BJ (cell line): ENCODE measurements around the gene OR4D11. TPM values are rescaled to one million over a fixed set of nuclear protein-coding genes. Genes with fewer than 3 reads are reported as not detected.
"Not testable (repeated sequence)": the region's sequence is repeated elsewhere in the genome, so short reads cannot be mapped to it uniquely, and the experiment has no call there.

Experiments
- CTCF ChIA-PET: fragments of 350-600 bp; formaldehyde crosslinking; extraction: SDS; loops from one replicate; lab custom pipeline; 2021; ENCODE audit warnings: antibody characterized with exemption, inconsistent platforms; lab: Yijun Ruan, JAX
- POLR2A ChIA-PET: fragments of 300-600 bp; sonication (Branson Sonifier 250); formaldehyde crosslinking; extraction: SDS; loops from one replicate; lab custom pipeline; 2021; ENCODE audit warnings: antibody characterized with exemption; lab: Charles Lee
- DNase-seq: peaks from one replicate; pipeline ENCODE4 v3.0.0-alpha.2; 2011; ENCODE audit warnings: low read depth
- H3K27me3 ChIP-seq: 2 replicates; pipeline ENCODE4 v1.6.0; 2011; ENCODE audit warnings: low read length; ENCODE audit not compliant: control insufficient read depth, insufficient read depth
- H3K36me3 ChIP-seq: 2 replicates; pipeline ENCODE4 v1.5.1; 2011; ENCODE audit warnings: low read length; ENCODE audit not compliant: control insufficient read depth, insufficient read depth
- H3K4me3 ChIP-seq: 2 replicates; pipeline ENCODE4 v1.5.1; 2011; ENCODE audit warnings: low read depth, mild to moderate bottlenecking, control low read depth, low read length
- CTCF ChIP-seq: IDR thresholded peaks from 2 replicates; pipeline ENCODE4 v1.5.1; 2011; ENCODE audit warnings: low read depth, mild to moderate bottlenecking, control low read depth, inconsistent platforms, low read length, moderate library complexity; ENCODE audit not compliant: insufficient read depth
- polyA plus RNA-seq: library from polyadenylated mRNA; depleted of rRNA; stranded (reverse); fragments of >200 nt; gene quantifications from 2 replicates; pipeline ENCODE4 v1.2.3, GENCODE V29; 2011

The OR4D11 gene
- polyA plus RNA-seq, 1 experiment, result not detected

- Histone ChIP-seq H3K4me3 (no peak overlapping the region), H3K27me3 (no peaks in the 10 kb centered on the region), H3K36me3 (no peaks in the 10 kb centered on the region)
- POLR2A ChIA-PET, result no interaction called here
- no peak for DNase-seq
- TF ChIP-seq CTCF, result no peak
- CTCF ChIA-PET, result no interaction called here
Measured at GRCh38 chr11:59511675-59512074, 8.3 kb downstream of the OR4D11 start.

- H3K4me3 ChIP-seq, DNase-seq, CTCF ChIA-PET, H3K27me3 ChIP-seq, H3K36me3 ChIP-seq, POLR2A ChIA-PET: not testable (repeated sequence)
Measured at GRCh38 chr11:59520139-59520538, 16.8 kb downstream of the OR4D11 start.

GRCh38 chr11:59520741-59521140 lies 17.4 kb downstream of the OR4D11 start:
- Histone ChIP-seq H3K4me3 (no peak overlapping the region), H3K27me3 (0 out of 2 replicates have a peak, but pooled peaks cover 1% of the 10 kb centered on the region), H3K36me3 (no peaks in the 10 kb centered on the region)
- CTCF ChIA-PET, result interaction anchor here (0.7 kb wide), 1 partner anchor 1399 kb away, joined by 3 read pairs; no protein-coding TSS in a partner anchor
- POLR2A ChIA-PET, result no interaction called here
- no peak for DNase-seq
- no peak for TF ChIP-seq CTCF

GRCh38 chr11:59523541-59523940 lies 20.2 kb downstream of the OR4D11 start:
- H3K36me3 ChIP-seq, result no peaks in the 10 kb centered on the region
- ChIA-PET POLR2A (no interaction called here), CTCF (no interaction called here)
- TF ChIP-seq CTCF, result no peak
- no peak overlapping the region for H3K4me3 ChIP-seq
- no peak for DNase-seq
- H3K27me3 ChIP-seq, result 0 out of 2 replicates have a peak, but pooled peaks cover under 1% of the 10 kb centered on the region

- TF ChIP-seq CTCF, result no peak
- Histone ChIP-seq H3K36me3 (no peaks in the 10 kb centered on the region), H3K27me3 (peaks cover 4% of the 10 kb centered on the region; the same call in 1 of the 2 replicates), H3K4me3 (no peak overlapping the region)
- CTCF ChIA-PET, result interaction anchor here (1.7 to 2.0 kb wide), 2 partner anchors 9 to 16 kb away, joined by 3 to 13 read pairs; no protein-coding TSS in a partner anchor
- DNase-seq, result no peak
- POLR2A ChIA-PET, result interaction anchor here (0.6 kb wide), 1 partner anchor 13 kb away, joined by 3 read pairs; no protein-coding TSS in a partner anchor
Measured at GRCh38 chr11:59528711-59529110, 25.3 kb downstream of the OR4D11 start.

GRCh38 chr11:59532620-59533019 lies 29.2 kb downstream of the OR4D11 start:
- no peak for DNase-seq
- POLR2A ChIA-PET, result no interaction called here
- no peak for TF ChIP-seq CTCF
- H3K4me3 ChIP-seq, result no peak overlapping the region
- CTCF ChIA-PET, result no interaction called here
- peaks cover 4% of the 10 kb centered on the region; the same call in 1 of the 2 replicates for H3K27me3 ChIP-seq
- no peaks in the 10 kb centered on the region for H3K36me3 ChIP-seq
